Right renal cortex interstitium (tissue), 3 donors: ENCODE results near the gene B3GALNT2. TPM values are rescaled to one million over a fixed set of nuclear protein-coding genes. Genes with fewer than 3 reads are reported as not detected.
A peak's percentile ranks its signal among the peaks of the same experiment; 100 is the strongest.
"Not testable (repeated sequence)": the region's sequence is repeated elsewhere in the genome, so short reads cannot be mapped to it uniquely, and the experiment has no call there.

ENCODE experiments used
- DNase-seq, 3 donors: peaks; one replicate each; pipeline ENCODE4 v3.0.0-alpha.2; 2013; ENCODE audit warnings: low read depth in 3 of 3, low spot score in 2 of 3
- polyA plus RNA-seq, 3 donors: library from polyadenylated mRNA; unstranded; fragments of 120-200 nt; gene quantifications; one replicate each; pipeline ENCODE4 v1.2.1, GENCODE V29; 2013; ENCODE audit not compliant: insufficient read length in 3 of 3

Gene B3GALNT2
- polyA plus RNA-seq, 3 donors, result 23.0 to 26.1 (median 24.1) TPM

DNA sequence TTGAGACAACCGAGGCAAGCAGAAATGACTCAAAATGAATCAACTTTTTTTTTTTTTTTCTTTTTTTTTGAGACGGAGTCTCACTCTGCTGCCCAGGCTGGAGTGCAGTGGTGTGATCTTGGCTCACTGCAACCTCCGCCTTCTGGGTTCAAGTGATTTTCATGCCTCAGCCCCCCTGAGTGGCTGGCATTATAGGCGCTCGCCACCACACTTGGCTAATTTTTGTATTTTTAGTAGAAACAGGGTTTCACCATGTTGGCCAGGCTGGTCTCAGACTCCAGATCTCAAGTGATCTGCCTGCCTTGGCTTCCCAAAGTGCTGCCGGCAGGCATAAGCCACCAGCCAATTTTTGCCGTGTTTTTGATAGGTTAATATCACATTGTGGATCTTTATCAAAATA, 46.4 kb downstream of the B3GALNT2 start:
- not testable (repeated sequence) for DNase-seq

DNA sequence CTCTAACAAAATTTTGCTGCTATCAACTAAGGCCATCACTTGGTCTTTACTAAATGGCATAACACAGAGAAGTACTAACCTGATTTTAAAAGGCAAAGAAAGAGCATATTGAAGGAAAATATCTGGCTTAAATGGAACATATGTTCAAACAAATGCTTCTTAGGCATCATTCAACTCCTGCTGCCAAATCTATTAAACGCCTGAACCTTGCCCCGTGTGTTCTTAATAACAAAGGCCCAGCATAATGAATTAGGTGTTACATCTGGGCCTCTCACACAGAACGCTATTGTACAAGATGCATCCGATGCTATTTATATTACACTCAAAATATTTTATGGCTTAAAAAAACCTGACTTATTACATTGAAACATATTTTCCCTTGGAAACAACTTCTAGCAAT, 48.4 kb downstream of the B3GALNT2 start:
- no peak for DNase-seq

DNA sequence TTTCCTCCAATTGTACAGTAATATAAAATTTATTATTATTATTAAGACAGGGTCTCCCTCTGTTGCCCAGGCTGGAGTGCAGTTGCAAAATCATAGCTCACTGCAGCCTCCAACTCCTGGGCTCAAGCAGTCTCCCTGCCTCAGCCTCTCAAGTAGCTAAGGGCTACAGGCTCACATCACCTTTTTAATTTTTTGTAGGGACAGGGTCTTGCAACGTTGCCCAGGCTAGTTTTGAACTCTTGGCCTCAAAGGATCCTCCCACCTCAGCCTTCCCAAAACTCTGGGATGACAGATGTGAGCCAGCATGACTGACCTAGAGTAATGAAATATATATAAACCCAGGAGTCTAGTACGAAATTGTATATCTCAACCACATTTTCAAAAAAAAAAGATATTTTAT, 49.2 kb downstream of the B3GALNT2 start:
- no peak for DNase-seq

DNA sequence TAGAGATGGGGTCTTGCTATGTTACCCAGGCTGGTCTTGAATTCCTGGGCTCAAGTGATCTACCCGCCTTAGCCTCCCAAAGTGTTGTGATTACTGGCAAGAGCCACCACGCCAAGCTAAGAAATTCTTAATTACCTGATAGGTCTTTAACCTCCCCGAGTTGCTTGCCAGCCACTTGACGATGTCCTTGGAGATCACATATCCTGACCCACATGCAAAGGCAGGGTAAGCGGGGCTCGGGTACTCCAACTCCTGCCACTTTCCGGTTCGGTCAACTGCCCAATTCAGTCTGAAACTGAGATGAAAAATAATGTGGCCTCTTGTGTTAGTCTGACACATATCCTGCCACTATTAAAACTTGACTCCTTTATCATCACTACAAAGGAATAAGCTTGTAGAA, 50.2 kb downstream of the B3GALNT2 start:
- no peak for DNase-seq

DNA sequence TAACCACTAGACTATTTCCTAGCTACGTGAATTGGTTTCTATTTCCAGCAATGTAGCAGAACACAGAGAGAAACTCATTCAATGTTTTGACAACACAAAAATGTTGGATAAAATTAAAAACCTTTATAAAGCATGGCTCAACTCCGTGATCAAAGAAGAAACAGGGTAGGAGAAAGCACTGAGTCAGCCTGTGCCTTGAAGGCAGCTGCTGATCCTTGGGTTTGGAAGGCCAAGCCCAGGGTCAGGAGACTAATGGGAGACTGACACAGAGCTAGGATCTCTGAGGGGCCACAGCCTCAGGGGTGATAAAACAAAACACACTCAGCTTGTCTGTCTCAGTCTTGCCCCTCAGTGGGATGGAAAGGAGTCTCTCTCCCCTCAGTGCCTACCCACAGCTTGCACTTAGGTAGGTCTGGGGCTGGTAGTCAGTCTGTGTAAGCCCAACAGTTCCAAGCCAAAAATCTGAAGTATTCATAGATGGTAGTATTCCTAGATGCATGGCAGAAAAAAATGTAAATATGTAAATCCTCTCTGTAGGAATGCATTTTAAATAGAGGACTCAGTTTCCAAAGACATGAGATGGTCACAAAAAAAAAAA, 53.3 kb downstream of the B3GALNT2 start:
- DNase-seq, result no peak

DNA sequence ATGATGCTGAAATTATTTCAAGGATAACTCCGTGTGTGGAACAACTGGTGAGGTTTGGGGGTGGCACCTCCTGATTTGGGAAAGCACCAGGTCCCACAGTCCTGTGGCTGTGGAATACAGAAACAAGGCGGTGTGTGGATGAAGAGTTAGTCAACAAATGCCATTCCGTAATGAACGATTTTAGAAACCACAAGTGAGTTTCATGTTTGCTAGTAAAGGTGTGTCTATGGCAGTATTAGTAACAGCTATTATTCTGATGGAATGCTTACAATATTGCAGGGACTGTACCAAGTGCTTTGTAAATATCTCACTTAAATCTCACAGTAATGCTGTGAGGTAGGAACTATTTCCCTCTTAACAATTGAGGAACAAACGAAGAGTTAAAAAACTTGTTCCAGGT, 53.8 kb downstream of the B3GALNT2 start:
- no peak for DNase-seq

DNA sequence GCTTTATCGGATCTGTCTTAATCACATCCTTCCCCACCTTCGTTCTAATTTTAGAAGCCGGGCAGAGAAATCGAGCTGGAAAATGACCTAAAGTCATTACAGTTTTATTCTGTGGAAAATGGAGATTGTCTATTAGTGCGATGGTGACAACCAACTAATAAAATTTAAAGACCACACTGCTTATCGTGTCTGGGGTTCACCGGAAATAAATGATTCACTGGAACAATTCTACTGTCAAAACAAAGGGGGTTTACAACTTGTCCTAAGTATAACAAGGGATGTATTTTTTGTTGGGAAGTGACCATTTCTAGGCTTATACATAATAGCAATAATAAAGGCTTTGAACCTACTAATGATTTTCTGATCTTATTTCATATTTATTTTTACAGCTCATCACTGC, 55.6 kb downstream of the B3GALNT2 start:
- DNase-seq, result no peak

DNA sequence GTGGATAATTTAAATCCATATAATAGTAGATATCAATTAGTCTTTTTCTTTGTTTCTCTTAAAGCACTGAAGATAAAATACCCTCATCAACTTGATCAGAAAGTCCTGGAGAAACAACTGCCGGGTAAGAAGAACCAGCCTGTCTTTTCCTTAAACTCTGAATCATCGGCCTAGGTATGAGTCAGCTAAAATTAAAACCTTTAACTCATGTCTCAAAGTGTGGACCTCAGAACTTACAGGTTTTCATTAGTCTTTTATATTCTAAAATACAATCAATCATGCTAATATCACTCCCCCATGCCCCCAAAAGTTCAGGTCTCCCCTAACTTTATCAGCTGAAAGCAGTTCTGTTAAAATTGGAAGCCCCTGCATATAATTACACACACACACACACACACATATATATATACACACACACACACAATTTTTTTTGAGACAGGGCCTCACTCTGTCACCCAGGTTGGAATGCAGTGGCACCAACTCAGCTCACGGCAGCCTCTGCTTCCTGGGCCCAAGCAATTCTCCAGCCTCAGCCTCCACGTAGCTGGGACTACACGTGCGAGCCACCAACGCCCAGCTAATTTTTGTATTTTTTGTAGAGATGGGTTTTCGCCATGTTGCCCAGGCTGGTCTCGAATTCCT, 61.3 kb downstream of the B3GALNT2 start:
- no peak for DNase-seq

DNA sequence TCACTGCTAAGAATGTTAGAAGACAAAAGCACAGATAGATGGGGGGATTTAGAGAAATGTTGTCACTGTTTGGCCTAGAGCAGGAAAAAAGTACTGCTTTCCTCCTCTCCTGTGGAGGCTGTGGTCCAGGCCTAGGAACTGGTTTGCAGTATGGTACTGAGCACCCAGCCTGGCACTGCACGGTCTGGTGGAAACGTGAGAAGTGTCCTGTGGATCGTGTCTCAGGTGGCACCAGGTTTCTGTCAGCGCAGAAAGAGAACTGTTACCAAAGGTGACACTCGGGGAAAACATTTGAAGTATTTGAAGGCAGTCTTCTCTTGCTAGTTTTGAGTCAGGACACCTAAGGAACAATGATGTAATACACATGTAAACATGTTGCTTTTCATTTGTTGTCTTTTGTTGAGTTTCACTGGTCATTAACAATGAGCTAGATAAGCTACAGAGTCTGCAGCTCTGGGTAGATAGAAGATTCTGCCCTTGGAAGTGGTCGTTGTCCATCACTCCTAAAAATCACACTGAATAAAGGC, 63.0 kb downstream of the B3GALNT2 start:
- DNase-seq, result no peak

DNA sequence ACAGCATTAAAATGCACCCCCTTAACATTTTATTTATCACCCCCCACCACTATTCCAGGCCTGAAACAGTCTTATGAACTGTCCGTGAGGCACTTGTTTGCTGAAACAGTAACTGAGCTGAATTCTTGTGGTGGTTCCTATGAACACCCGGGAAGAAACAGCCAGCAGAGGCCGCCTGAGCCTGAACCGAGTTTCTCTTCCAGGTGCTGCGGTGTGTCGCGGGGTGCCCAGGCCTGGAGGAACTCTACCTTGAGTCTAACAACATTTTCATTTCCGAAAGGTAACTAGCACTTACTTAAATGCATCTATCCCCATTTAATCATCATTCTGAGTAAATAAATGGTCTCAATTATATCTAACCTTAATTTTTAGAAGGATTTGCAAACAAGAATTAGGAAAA, 70.3 kb downstream of the B3GALNT2 start:
- no peak for DNase-seq

DNA sequence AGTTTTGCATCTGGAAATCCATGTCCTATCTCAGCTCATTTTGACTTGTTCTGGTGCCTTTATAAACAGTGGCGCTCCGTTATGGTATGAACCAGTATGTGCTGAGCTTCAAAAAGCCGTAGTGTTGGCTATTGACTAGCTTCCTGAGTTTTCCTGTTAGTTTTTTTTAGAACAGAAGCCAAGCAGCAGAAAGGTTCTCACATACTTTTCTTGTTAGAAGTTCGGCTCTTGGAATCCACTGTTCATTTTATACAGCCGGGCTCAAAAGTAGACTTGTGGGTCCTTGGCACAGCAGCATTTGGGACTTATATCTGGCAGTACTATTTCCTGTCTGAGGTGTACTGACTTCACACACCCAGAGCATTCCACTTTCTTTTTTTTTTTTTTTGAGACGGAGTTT, 73.3 kb downstream of the B3GALNT2 start:
- no peak for DNase-seq

DNA sequence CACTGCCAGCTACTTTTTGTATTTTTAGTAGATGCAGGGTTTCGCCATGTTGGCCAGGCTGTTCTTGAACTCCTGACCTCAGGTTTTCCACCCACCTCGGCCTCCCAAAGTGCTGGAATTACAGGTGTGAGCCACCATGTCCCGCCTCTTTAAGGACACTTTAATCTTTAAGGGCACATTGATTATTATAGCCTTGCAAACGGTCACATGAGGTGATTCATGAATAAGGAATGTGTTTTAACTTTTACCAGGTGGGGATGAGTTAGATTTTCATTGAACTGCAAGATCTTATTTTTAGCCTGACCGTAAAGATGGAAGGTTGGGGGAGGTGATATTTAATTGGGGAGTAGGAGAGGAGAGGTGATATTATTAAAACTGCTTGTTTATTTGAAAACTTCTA, 75.1 kb downstream of the B3GALNT2 start:
- DNase-seq, result no peak

DNA sequence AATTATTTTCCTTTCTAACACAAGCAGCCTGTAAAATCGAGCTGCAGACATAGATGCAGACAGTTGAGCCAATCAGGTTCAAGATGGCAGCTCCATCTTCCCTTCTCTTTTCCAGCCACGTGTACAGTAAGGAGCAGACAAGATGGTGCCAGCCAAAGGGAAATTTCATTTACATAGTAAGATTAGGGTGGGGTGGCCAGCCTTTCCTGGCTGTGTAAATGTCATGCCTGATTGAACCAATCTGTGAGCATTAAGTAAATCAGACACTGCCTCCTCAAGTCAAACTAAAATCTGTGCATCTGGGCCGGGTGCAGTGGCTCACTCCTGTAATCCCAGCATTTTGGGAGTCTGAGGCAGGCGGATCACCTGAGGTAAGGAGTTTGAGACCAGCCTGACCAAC, 76.8 kb downstream of the B3GALNT2 start:
- DNase-seq, result no peak

DNA sequence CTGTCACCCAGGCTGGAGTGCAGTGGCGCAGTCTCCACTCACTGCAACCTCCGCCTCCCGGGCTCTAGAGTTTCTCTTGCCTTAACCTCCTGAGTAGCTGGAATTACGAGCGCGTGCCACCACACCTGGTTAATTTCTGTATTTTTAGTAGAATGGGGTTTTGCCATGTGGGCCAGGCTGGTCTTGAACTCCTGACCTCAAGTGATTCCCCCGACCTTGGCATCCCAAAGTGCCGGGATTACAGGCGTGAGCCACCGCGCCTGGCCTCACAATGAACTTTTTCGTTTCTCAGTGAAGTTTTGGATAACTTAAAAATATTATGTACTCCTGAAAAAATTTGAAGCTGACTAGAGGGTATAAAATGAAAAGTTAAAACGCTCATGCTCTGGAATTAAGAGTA, 77.6 kb downstream of the B3GALNT2 start:
- no peak for DNase-seq

DNA sequence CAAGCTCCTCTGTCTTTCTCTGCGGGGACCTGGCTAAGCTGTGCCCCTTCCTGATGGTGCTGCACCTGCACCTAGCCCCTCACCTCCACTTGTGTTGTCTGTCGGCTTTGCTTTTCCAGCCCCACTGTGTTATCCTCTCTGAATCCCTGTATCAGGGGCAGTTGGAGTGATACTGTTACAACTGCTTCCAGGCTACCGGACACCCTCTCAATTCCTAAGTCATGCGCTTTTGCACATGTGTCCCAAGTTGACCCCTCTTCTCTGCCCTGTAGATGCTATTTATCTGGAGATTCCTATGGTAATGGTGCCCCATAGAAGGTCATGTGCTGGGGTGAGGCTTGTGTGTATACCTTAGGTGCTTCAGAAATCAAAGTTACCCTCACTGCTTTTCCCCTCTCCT, 78.1 kb downstream of the B3GALNT2 start:
- no peak for DNase-seq

DNA sequence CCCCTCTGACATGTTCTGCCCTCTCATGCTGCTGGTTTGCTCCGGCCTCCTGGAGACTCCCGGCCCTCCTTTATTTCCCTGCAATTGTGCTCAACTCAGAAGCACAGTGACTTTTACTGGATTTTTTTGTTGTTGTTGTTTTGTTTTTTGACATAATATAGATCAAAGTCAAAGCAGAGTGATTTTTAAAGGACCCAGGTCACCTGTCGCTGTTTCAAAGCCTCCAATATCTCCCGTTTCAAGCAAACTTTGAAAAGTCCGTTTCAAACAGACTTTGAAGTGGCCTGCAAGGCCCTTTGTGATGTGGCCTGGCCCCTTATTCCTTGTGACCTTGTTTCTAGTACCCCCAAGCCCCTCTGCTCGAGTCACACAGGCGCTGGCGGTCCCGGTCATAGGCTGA, 78.9 kb downstream of the B3GALNT2 start:
- DNase-seq, result no peak

DNA sequence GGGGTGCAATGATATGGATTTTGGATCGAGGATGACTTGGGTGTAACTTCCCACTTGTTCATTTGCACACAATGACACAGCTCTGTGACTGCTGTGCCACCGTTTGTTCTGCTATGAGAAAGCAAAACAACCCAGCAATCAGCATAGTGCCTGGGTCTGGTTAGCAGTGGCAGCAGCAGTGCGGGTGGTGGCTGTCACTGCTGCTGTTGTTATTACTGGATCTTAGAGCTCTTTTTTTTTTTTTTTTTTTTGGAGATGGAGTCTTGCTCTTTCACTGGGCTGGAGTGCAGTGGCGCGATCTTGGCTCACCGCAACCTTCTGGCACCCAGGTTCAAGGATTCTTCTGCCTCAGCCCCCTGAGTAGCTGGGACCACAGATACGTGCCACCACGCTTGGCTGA, 80.2 kb downstream of the B3GALNT2 start:
- DNase-seq, result no peak

DNA sequence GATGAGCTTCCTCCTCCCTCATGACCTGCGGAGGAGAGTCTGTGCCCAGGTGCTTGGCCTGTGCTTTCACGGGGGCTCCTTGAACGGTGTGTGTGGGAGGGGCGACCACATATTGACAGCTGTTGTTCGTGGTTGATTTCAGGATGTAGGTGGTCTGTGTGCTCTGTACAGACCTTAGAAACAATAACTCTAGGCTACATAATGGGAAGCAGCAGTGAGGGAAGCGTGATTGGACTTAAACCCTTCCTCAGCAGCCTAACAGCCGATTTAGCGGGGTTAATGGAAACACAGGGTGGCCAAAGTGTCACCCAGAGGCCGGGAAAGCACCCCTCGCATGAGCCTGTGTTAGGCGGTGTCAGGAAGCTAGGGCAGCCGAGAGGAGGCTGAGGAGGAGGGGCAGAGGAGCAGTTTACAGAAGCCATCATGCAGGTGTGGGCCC, 81.0 kb downstream of the B3GALNT2 start:
- DNase-seq, result no peak

DNA sequence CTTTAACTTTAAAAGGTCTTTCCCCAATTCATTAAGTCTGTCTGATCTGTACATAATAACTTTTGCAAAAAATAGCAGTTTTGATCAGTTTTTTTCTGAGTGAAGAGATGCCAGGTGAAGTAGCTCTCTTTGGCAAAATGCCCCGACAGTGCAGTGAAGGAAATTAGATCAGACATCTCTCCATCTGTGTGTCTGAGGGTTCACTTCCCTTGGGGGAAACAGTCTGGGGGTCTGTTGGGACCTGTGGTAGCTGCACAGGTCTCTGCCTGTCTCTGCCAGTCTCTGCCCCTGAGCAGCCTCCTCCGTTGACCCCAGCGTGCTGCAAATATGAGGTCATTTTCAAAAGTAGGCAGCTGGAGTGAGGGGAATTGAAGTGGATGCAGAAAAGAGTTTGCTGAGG, 82.5 kb downstream of the B3GALNT2 start:
- no peak for DNase-seq

DNA sequence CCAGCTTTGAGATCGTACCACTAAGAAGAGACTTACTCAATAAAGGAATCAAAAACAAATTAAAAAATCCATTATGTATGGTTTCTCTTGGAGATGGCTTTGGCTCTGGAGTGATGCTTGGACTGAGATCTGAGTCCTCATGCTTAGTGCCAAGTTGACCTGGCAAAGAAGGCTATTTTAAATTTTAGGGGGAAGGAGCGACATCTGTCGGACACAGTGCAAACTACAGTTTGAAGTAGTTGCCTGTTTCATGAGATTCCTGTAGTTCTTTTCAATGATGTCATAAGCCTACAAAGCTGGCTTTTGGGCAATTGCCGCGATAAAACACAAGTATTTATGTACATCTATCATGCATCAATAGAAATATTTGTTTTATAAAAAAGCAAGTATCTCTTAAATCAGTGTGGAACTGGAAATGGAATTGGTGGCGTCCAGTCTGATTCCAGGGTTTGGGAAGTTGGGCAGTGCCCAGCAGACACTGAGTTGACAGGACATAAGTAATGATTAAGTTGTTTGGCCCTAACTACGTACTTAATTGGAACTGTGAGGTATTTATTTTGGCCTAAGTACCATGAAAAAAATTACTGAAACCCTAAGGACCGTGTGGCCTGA, 87.1 kb downstream of the B3GALNT2 start:
- DNase-seq, result peak; percentile 47 to 61 (median 56)

DNA sequence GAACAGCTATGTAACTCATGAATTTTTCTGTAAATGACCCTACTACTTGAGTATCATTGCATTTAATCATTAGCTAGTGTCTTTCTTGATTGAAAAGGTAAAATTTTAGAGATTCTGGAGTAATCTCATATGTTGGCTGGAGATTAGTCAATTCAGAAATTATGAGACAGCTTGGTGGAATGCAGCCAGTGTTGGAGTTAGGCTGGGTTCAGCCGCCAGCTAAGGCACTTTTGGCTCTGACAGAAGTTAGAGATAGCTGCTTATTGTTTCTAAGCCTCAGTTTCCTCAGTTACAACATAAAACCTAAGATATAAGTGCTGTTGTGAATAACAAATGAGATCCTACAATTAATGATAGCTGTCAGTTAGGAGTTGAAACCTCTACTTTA, 87.6 kb downstream of the B3GALNT2 start:
- DNase-seq, result no peak
